ENCODE data around the gene AP3S1.

The AP3S1 gene

DNA sequence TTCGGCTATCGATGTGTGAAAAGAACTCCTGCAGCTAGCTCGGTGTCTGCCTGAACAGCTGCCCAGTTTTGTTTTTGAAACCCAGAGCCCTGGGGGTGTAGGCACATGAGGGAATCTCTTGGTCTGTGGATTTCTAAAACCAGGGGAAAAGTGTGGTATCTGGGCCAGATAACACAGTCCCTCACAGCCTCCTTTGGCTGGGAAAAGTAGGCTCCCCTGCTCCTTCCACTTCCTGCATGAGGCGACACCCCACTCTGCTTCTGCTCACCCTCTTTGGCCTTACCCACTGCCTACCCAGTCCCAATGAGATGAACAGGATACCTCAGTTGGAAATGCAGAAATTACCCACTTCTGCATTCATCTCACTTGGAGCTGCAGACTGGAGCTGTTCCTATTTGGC is 15.8 kb upstream of the AP3S1 start:
- no peak for DNase-seq

GRCh38 chr5:115829913-115830312 is 11.8 kb upstream of the AP3S1 start:
- no peak for DNase-seq

DNA sequence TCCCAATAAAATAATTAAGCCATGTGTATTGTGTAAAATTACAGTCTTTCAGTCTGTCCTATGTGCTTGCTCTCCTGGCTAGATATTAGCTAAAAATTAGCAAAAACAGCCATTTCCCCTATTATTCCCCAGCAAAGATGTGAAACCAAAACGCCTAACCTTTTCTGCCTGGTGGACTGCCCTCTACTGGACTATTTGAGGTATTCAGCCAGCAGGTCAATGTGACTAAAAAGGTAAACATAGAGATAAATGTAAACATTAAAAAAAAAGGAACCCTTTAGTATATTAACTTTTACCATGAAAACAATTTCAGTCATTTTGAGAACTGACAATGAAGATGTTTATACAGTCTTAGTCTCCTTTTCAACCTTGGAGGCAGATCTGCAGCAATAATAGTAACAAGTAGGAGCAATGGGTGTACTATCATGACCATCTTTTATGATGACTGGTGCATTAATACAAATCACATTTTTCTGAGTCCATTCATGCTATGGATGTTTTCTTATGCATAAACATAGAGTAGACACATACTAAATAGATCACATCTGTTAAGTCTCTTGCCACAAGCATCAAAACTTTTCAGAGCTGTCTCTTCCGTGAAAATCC is 10.5 kb upstream of the AP3S1 start:
- peak; percentile 65 for DNase-seq

- DNase-seq = no peak
These were observed 6.3 kb upstream of the AP3S1 start for GRCh38 chr5:115835481-115835880.

DNA sequence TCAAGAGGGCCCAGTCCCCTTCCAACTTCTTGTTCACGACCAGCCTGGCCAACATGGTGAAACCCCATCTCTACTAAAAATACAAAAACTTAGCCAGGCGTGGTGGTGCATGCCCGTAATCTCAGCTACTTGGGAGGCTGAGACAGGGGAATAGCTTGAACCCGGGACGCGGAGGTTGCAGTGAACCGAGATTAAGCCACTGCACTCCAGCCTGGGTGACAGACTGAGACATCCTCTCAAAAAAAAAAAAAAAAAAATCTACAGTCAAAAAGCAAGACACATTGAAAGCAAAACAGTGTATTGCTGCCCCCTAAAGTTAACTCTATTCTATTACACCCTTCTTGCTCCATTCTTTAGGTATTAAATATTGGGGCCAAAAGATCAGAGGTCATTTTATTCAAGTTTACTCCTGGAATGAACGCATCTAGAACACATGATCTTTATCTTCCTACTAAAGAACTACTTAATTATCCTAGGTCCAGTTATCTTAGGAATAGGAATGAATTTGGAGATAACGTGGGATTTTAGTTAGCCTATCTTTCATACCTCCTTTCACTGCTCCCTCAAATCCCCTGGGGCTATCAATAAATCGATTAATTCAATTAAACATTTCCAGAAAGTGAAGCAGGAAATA is 2.7 kb upstream of the AP3S1 start:
- peak; percentile 75 for DNase-seq

DNA sequence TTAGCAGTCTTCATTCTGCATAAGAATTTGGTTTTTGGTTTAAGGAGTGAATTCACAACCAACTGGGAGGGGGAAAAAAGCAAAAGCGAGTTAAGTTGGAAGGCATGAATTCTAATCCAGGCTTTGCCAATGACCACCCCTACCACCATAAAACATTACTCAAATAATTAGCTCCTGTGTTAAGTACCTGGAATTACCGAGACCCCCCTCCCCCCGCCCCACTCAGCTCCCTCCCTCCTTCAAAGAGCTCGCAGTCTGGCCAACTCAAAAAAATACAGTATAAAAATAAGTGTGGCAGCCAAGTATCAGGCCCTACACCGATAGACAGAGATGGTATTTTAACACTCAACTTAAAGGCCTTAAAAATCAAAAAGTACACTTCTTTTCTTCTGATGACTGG is 862 bp upstream of the AP3S1 start:
- DNase-seq = no peak

- DNase-seq = no peak
These were observed 577 bp downstream of the AP3S1 start for GRCh38 chr5:115842089-115842935.

DNA sequence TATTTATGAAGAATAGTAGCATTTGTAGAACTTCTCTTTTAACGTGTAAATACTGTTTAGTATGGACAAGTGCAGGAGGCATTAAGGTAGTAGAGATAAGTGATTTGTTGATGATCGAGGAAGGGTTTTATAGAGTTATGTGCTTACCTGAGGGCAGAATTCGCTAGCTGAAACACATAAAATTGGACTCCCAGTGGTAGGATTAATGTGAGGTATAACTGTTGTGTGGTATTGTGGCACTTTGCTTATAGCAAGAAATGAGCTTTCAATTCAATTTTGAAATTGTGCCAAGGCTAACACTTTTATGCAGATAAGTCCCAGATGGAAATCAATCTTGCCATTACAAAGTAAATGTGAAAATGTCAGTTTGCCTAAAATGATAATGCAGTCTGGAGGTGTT is 1.2 kb downstream of the AP3S1 start:
- no peak for DNase-seq

DNA sequence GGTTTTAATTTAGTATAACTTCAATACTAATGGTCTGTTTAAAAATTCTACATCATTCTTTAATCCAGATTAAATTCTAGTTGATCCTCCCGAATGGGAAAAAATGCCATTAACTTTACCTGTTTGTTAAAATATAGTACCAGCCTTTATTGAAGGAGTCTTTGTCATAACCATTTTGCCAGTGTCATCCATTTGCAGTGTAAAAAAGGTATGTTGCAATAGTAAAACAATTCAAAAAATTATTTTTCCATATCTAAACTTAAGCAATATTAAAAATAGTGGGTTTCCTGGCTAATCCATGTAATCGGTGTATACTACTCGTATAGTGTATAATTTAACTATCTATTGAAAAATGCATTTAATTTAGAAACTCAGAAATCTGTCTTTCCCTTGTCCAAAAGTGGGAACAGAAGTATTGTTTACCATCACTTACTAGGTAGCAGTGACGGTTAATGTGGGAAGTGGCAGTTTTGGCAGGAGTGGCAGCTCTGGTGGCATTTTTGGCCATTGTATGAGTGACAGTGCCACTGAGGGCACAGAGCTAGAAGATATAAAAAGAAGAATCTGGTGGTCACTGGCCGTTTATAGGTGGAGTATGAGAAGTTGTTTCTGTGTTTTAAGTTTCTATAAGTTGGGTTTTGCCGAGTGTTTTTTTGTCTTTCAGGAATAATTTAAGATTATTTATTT is 1.9 kb downstream of the AP3S1 start:
- no peak for DNase-seq

DNA sequence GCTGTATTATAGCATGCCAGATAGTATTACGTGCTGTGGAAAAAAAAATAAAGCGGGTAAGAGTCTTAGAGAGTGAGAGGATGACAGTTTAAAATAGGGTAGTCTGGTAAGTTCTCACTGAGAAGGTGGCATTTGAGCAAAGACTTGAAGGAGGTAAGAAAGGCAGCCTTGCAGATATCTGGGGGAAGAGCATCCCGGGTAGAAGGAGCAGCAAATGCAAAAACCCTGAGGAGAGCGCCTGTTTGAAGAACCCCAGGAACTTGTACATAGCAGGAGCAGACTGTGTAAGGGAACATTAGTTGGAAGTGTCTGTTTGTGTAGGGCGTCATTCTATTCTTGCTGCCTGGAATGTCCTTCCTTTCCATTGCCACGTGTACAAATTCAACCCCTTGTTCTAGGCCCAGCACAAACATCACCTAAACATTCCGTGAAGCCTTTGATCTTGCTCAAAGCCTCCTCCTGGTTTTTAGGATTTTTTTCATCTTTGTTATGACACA is 2.6 kb downstream of the AP3S1 start:
- DNase-seq = no peak

- DNase-seq = no peak
These were observed 5.6 kb downstream of the AP3S1 start for GRCh38 chr5:115847290-115847689.

DNA sequence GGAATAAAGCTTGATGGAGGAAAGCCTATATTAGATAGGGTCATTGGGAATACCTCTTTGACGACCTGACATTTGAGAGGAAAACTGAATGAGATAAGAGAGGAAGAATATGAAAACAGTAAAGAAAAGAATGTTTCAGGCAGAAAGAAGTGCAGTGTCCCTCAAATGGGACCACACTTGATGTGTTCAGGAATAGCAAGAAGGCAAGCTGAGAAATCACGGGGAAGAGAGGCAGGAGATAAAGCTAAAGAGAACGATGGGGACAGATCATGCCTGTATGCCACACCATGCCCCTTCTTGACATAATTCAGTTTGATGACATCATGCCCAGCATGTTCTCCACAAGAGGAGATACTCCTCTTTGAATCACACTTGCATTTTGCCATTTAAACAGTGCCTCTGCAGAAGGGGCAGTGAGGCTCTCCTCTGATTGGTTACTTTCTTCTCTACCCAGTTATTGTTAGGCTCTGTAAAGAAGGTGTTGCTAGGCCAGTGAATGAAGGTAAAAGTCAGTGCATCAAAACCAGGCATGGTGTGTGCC is 7.6 kb downstream of the AP3S1 start:
- no peak for DNase-seq

GRCh38 chr5:115850744-115851416 is 9.1 kb downstream of the AP3S1 start:
- DNase-seq = no peak

DNA sequence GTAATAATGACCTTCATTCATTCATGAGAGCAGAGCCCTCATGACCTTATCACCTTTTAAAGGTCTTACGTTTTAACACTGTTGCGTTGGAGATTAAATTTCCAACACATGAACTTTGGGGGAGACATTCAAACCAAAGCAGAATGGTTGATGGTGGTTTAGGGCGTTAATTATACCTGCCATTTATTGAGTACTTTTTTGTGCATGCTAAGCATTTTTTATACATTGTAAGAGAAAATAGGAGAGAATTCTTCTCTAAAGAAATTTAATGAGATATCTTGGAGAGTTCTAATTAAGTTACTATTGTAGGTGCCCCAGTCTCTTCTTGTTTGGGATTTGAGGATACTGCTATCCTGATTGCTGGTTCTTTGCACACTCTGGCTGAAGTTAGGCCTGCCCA is 12.4 kb downstream of the AP3S1 start:
- no peak for DNase-seq

GRCh38 chr5:115855959-115856358 is 14.2 kb downstream of the AP3S1 start:
- DNase-seq = no peak

DNA sequence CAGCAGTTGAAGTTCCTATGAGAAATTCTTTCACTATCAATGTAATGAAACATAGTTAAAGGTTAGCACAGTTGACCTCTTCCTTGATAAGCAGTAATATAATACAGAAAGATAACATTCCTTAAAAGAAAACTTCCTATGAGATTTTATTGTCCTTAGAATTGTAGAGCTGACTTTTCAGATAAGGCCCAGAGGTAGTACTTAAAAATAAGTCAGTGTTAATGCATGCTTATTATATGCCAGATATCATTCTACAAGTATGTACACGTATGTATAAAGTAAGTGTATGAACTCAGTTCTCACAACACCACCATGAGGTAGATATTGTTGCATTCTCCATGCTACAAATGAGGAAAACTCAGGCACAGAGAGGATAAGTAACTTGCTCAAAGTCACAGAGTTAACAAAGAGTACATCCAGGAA is 15.3 kb downstream of the AP3S1 start:
- no peak for DNase-seq

DNA sequence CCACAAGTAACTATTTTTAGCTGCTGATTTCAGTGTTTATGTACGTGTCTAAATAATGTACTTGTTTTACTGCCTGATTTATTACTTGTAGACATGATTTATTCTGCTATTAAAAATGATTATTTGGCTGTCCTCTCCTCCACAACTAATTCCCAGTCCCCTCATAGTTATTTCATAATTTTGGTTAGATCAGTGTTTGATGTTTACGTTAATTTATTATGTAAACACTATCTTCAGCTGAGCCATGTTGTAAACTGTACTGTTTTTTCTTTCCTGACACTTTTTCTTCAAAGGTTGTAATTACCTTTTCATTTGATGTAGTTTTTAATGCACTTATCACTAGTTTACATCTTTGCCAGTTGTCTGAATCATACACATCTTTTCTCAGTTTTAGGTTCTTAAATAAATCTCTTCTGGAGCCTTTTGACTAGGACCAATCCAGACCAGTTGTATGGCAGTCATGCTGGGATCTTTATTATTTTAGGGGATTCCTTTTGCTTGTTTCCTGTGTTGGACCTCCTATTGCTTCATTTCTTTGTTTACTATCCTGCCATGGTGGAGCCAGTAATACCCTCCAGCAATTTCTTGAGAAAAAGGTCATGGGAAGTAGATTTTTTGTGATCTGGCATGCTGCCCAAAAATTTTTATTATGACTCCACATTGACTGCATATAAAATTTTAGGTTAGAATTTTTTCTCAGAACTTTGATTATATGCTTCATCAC is 16.1 kb downstream of the AP3S1 start:
- peak; percentile 18 for DNase-seq

GRCh38 chr5:115858396-115858795 is 16.7 kb downstream of the AP3S1 start:
- DNase-seq = no peak

- no peak for DNase-seq
These were observed 17.6 kb downstream of the AP3S1 start for GRCh38 chr5:115859378-115859777.

DNA sequence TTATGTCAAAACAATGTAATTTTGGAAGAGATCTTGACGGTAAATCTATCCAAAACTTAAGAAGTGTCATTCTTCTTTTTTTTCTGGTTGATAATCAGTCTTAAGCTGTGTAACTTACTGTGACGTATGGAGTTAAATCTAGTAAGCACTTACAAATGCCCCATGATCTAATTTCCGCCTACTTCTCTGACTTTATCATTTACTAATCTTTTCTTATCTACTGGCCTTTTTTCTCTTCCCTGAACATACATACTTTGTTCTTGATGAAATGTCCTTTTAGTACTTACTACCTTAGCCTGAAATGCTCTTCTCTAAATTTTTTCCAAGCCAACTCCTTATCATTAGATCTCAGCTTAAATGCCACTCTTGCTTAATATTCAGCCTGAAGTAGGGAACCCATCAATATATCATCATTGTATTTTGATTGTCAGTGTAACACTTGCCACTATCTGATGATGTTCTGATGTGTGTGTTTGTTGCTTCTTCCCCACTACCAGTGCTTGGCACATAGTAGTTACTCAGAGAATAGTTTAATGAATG is 27.6 kb downstream of the AP3S1 start:
- DNase-seq = no peak

DNA sequence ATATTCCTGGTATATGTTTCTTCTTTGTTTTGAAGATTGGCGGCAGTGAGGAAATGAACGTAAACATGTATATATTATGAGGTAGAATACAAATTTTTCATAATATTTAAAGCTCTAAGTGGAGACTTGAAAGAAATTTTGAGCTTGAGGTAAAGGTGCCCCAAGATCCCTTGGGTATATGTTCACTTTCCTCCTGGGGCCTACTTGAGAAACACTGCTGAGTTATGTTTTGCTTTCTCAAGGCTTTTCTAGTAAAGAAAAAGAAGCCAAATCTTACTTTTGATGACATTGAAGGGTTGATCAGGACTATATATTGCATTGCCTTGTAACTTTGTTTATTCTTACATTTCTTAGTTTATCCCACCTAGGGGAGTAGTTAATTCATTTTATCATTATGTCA is 30.7 kb downstream of the AP3S1 start:
- no peak for DNase-seq

All from CD4-positive, alpha-beta T cell treated with Interleukin-4 for 4 hours (primary cell).